Measurements from ENCODE around the gene PLOD2. TPM values are rescaled to one million over a fixed set of nuclear protein-coding genes. Genes with fewer than 3 reads are reported as not detected.

PLOD2 gene
- total RNA-seq, 2 experiments from 2014 or later, result not detected

DNA sequence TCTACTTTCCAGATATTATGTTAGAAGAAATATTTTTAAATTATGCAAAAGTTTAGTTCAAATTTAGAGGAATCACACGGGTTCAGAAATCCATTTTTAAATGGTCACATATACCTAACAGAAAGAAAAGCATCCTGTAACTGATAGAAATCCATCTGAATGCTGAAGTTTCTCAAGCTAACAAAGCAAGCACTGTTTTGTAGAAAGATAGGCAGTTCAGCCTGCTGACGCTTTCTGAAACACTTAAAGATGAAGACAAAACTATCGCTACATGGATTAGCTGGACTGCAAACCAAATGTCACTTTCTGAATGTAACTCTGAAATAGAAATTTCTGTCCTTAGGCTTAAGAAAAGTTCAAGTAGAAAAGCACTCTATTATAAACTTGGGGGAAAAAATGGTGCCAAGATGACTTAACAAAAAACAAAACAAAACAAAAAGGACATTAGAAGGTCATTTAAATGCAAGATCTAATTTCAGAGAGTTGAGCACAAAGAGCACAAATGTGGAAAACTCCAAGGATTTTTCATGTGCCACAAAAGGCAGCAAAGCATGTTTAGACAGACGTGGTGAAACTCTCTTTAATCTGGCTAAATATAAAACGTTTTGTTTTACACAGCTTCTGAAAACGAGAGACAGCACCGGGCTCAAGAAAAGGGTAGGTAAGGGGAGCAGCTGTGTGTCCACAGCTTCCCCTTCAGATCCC, 1.2 kb downstream of the PLOD2 start:
- Histone ChIP-seq H3K4me1 (ENCODE audit: insufficient read depth, low read length) (peaks cover 12% of the 10 kb centered on the region), H3K36me3 (ENCODE audit: insufficient read depth, low read length) (no peaks in the 10 kb centered on the region), H3K4me3 (ENCODE audit: low read length) (no peak overlapping the region), H3K27ac (ENCODE audit: low read depth in 1 of 2, low read length in 2 of 2) (no peak overlapping the region), H3K9me3 (ENCODE audit: control insufficient read depth in 1 of 2, insufficient read depth in 1 of 2, low read length in 2 of 2) (peaks cover 0 to 5% of the 10 kb centered on the region in 2 experiments), H3K27me3 (ENCODE audit: control insufficient read depth in 1 of 2, insufficient read depth in 2 of 2, low read length in 2 of 2) (peaks cover 19 to 49% of the 10 kb centered on the region in 2 experiments)
- TF ChIP-seq, protein P1, sequence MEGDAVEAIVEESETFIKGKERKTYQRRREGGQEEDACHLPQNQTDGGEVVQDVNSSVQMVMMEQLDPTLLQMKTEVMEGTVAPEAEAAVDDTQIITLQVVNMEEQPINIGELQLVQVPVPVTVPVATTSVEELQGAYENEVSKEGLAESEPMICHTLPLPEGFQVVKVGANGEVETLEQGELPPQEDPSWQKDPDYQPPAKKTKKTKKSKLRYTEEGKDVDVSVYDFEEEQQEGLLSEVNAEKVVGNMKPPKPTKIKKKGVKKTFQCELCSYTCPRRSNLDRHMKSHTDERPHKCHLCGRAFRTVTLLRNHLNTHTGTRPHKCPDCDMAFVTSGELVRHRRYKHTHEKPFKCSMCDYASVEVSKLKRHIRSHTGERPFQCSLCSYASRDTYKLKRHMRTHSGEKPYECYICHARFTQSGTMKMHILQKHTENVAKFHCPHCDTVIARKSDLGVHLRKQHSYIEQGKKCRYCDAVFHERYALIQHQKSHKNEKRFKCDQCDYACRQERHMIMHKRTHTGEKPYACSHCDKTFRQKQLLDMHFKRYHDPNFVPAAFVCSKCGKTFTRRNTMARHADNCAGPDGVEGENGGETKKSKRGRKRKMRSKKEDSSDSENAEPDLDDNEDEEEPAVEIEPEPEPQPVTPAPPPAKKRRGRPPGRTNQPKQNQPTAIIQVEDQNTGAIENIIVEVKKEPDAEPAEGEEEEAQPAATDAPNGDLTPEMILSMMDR (IDR thresholded peaks at IDR 0.05), result no peak
- ATAC-seq (ENCODE audit: poor library complexity) (no peak), DNase-seq (no peak)
- ChIA-PET POLR2A (no interaction called here), CTCF (no interaction called here)
- Mint-ChIP-seq H3K27ac (no peak overlapping the region), H3K36me3 (ENCODE audit: low read depth) (no peaks in the 10 kb centered on the region), H3K9me3 (no peaks in the 10 kb centered on the region), H3K27me3 (peaks cover 68% of the 10 kb centered on the region), H3K4me1 (ENCODE audit: low read depth) (peaks cover 8% of the 10 kb centered on the region), H3K4me3 (peak overlapping the region; percentile 9)
- intact Hi-C loops (cut with DNase I, micrococcal nuclease), result no loop called here

GRCh38 chr3:146159037-146159436, 1.9 kb downstream of the PLOD2 start:
- peaks cover 8% of the 10 kb centered on the region for H3K4me1 Mint-ChIP-seq (ENCODE audit: low read depth)
- H3K27ac Mint-ChIP-seq, result no peak overlapping the region
- CTCF ChIA-PET, result no interaction called here
- H3K36me3 Mint-ChIP-seq (ENCODE audit: low read depth), result no peaks in the 10 kb centered on the region
- POLR2A ChIA-PET, result no interaction called here
- H3K9me3 ChIP-seq (ENCODE audit: control insufficient read depth in 1 of 2, insufficient read depth in 1 of 2, low read length in 2 of 2), result peaks cover 0 to 5% of the 10 kb centered on the region in 2 experiments
- TF ChIP-seq, protein P1 (IDR thresholded peaks at IDR 0.05), result no peak
- intact Hi-C loops (cut with DNase I, micrococcal nuclease), result no loop called here
- no peaks in the 10 kb centered on the region for H3K36me3 ChIP-seq (ENCODE audit: insufficient read depth, low read length)
- peaks cover 19 to 49% of the 10 kb centered on the region in 2 experiments for H3K27me3 ChIP-seq (ENCODE audit: control insufficient read depth in 1 of 2, insufficient read depth in 2 of 2, low read length in 2 of 2)
- no peak for ATAC-seq (ENCODE audit: poor library complexity)
- peaks cover 68% of the 10 kb centered on the region for H3K27me3 Mint-ChIP-seq
- no peak overlapping the region for H3K27ac ChIP-seq (ENCODE audit: low read depth in 1 of 2, low read length in 2 of 2)
- no peak for DNase-seq
- H3K4me3 ChIP-seq (ENCODE audit: low read length), result no peak overlapping the region
- peaks cover 12% of the 10 kb centered on the region for H3K4me1 ChIP-seq (ENCODE audit: insufficient read depth, low read length)
- H3K4me3 Mint-ChIP-seq, result no peak overlapping the region
- H3K9me3 Mint-ChIP-seq, result no peaks in the 10 kb centered on the region

DNA sequence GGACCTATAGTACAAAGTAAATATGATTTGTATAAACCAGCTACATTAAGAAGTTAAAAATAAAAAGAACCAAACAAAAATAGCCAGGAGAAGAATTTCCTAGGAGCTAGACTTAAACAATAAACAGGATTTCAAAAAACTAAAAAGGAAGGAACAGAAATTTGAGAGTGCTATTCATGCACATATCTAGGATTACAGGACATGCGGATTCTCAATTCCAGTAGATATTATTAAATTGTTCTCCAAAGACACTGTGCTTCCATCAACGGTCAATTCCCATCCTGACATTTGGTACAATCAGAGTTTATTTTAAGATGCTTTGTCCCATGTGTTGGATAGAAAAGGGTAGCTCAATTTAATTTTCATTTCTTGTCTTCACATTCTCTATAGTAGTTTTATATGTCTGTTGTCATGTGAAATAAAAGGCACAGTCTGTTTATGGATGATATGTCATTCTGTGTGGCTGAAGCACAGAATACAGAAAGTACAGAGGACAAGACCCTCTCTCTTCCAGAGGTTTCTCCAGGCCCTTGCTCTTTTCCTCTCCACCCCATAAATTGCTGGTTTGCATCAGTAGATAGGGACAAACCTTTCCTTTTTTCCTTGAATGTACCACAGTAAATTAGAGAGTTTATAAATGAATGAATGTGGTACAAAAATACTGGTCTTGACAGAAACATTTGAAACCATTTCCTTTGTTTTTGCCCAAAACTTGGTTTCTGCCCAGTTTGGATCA, 3.5 kb downstream of the PLOD2 start:
- Mint-ChIP-seq H3K27ac (no peak overlapping the region), H3K27me3 (peaks cover 56% of the 10 kb centered on the region), H3K9me3 (no peaks in the 10 kb centered on the region), H3K36me3 (ENCODE audit: low read depth) (no peaks in the 10 kb centered on the region), H3K4me3 (no peak overlapping the region), H3K4me1 (ENCODE audit: low read depth) (peaks cover 8% of the 10 kb centered on the region)
- CTCF ChIA-PET, result no interaction called here
- ATAC-seq (ENCODE audit: poor library complexity) (no peak), DNase-seq (no peak)
- Histone ChIP-seq H3K4me3 (ENCODE audit: low read length) (no peak overlapping the region), H3K27ac (ENCODE audit: low read depth in 1 of 2, low read length in 2 of 2) (no peak overlapping the region), H3K27me3 (ENCODE audit: control insufficient read depth in 1 of 2, insufficient read depth in 2 of 2, low read length in 2 of 2) (peaks cover 19 to 39% of the 10 kb centered on the region in 2 experiments), H3K4me1 (ENCODE audit: insufficient read depth, low read length) (peaks cover 12% of the 10 kb centered on the region), H3K9me3 (ENCODE audit: control insufficient read depth in 1 of 2, insufficient read depth in 1 of 2, low read length in 2 of 2) (peaks cover 0 to 5% of the 10 kb centered on the region in 2 experiments), H3K36me3 (ENCODE audit: insufficient read depth, low read length) (no peaks in the 10 kb centered on the region)
- intact Hi-C loops (cut with DNase I, micrococcal nuclease), result no loop called here
- TF ChIP-seq, protein P1 (IDR thresholded peaks at IDR 0.05), result no peak
- POLR2A ChIA-PET, result no interaction called here
